GM19468 (cell line): ENCODE measurements around the gene SESTD1.
"Not testable (repeated sequence)": the region's sequence is repeated elsewhere in the genome, so short reads cannot be mapped to it uniquely, and the experiment has no call there.

Experiments used
- ATAC-seq: cut with Tn5 transposase; IDR thresholded peaks from one replicate; pipeline ENCODE4 v1.9.1; 2021; ENCODE audit warnings: mild to moderate bottlenecking, moderate library complexity, moderate number of reproducible peaks; ENCODE audit not compliant: unreplicated experiment; ENCODE audit errors: extremely low read depth

The SESTD1 gene

GRCh38 chr2:179239838-179240237, 24.8 kb downstream of the SESTD1 start:
- no peak for ATAC-seq

- ATAC-seq: peak; percentile 67
These were observed 25.4 kb downstream of the SESTD1 start for GRCh38 chr2:179239195-179239594.

GRCh38 chr2:179238027-179238426, 26.6 kb downstream of the SESTD1 start:
- no peak for ATAC-seq

GRCh38 chr2:179237209-179237946, 27.3 kb downstream of the SESTD1 start:
- ATAC-seq: no peak

- no peak for ATAC-seq
These were observed 29.0 kb downstream of the SESTD1 start for GRCh38 chr2:179235463-179236108.

- ATAC-seq: no peak
These were observed 29.9 kb downstream of the SESTD1 start for GRCh38 chr2:179234658-179235240.

- no peak for ATAC-seq
These were observed 30.8 kb downstream of the SESTD1 start for GRCh38 chr2:179233626-179234430.

DNA sequence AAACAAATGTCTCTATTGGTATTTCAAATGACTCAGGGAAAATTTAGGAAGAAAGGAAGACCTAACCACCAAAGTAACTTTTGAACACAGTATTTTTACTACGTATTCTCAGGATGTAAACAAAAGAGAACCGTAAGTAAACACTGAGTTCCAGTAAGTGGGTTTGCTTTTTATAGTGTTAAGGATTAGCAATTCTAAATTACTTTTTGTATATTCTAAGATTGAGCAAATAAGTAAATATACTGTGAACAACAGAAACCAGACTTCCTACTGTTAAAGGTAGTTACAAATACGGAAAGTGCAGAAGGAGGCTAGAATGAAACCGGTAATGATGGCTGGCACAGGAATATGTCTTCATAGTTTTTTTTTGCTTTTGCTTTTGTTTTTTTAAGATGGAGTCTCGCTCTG, 31.5 kb downstream of the SESTD1 start:
- ATAC-seq: no peak

GRCh38 chr2:179226961-179227259, 37.7 kb downstream of the SESTD1 start:
- no peak for ATAC-seq

GRCh38 chr2:179226203-179226960, 38.2 kb downstream of the SESTD1 start:
- no peak for ATAC-seq

DNA sequence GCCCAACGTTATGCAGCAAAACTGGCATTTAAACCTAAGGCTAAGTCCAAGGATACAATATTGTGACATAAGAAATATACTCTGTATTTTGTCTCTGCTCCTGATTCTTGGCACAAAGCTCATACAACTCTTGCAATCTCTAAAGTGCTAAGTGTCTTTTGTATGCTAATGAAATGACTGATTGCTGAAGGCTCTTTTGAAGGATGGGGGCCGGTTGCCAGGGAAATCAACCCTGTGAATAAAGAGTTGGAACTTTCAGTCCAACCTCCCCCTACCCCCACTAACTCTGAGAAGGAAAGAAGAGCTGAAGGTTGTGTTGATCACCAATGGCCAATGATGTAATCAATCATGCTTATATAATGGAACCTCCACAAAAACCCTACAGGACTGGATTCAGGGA, 40.3 kb downstream of the SESTD1 start:
- no peak for ATAC-seq

DNA sequence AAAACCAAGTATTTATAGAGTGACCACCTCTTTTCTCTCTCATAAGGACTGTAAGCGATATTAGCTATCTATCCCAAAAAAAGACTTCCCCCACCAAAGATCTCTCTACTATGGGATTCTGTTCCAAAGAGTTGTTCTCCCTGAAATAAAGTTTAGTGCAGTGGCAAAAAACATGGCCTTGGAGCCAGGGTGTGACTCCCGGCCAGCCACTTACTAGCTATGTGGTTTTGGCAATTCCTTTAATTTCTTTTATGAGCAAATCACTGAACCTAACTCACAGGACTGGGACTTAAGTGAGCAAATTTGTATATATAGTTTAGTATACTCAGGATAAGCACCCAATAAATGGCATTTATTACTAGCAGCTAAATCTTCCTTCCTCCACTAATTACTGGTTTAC, 42.6 kb downstream of the SESTD1 start:
- ATAC-seq: no peak

DNA sequence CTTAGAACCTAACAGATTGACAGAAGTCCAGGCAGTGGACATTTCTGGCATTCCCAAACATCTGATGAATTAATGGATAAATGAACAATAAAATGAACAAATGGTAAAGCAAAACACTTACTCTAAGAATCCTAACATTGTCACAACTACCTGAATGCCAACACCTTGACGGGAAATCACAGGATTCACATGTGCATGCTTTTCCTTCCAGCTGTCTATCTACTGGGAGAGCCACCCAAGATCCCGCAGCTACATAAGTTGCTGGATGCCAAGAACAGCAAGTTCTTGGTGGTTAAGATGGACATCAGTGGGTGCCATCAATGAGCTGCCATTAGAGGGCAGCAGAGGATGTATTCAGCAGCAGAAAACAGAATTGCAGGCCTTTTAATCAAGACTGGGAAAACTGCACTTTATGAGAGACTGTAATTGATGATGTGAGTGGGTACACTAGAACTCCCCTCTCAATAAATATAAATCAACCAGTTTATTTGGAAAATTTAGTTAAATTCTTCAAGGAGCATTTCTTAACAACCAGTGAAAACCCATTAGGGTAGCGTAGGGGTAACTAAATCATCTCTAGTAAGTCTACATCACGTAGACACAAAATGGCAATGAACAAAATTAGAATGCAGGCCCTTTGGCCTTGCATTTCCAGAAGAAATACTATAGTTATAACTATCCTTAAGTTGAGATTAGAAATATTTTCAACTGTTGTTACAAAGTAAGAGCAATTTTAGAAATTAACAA, 45.6 kb downstream of the SESTD1 start:
- no peak for ATAC-seq

- not testable (repeated sequence) for ATAC-seq
These were observed 50.0 kb downstream of the SESTD1 start for GRCh38 chr2:179214671-179215070.

- ATAC-seq: no peak
These were observed 53.3 kb downstream of the SESTD1 start for GRCh38 chr2:179211355-179211754.

DNA sequence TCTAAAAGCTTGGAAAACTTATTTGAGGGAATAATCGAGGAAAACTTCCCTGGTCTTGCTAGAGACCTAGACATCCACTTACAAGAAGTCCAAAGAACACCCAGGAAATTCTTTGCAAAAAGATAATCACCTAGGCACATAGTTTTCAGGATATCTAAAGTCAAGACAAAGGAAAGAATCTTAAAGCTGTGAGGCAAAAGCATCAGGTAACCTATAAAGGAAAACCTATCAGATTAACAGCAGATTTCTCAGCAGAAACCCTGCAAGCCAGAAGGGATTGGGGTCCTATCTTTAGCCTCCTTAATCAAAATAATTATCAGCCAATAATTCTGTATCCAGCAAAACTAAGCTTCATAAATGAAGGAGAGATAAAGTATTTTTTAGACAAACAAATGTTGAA, 56.4 kb downstream of the SESTD1 start:
- ATAC-seq: not testable (repeated sequence)

DNA sequence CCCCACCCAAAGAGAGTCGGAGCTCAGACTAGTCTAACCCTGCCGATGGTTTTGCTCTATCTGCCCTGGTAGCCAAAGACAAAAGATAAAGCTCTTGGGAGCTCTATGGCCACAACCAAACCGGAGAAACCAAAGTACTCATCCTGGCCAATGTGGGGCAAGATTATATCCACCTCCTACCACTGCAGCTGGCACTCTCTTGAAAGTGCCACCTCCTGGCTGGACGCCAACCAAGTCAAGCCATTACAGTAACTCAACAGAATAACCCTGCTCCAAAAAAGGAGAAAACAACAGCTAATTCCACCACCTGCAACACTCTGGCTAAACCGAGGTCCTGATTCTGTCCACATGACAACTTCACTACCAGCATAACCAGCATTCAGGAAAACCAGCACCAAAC, 57.6 kb downstream of the SESTD1 start:
- no peak for ATAC-seq

GRCh38 chr2:179201869-179202268, 62.8 kb downstream of the SESTD1 start:
- no peak for ATAC-seq

DNA sequence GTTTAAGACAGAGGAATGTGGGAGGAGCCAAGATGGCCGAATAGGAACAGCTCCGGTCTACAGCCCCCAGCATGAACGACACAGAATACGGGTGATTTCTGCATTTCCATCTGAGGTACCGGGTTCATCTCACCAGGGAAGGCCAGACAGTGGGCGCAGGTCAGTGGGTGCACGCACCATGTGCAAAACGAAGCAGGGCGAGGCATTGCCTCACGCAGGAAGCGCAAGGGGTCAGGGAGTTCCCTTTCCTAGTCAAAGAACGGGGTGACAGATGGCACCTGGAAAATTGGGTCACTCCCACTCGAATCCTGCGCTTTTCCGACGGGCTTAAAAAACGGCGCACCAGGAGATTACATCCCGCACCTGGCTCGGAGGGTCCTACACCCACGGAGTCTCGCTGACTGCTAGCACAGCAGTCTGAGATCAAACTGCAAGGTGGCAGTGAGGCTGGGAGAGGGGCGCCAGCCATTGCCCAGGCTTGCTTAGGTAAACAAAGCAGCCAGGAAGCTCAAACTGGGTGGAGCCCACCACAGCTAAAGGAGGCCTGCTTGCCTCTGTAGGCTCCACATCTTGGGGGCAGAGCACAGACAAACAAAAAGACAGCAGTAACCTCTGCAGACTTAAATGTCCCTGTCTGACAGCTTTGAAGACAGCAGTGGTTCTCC, 68.6 kb downstream of the SESTD1 start:
- ATAC-seq: not testable (repeated sequence)
